Measurements from ENCODE around the gene CENPI.

CENPI gene

GRCh38 chrX:101097546-101098453 is at the start of gene CENPI:
Gene CENPI (plus strand): TSS chrX:101098204. CDS start chrX:101101071, 2,867 bp downstream.
- DNase-seq = peak; percentile 94

- DNase-seq = no peak
Observed at GRCh38 chrX:101051153-101051548, 46.9 kb upstream of the CENPI start.

GRCh38 chrX:101051549-101052302 is 46.3 kb upstream of the CENPI start, which contains the start of gene TRMT2B:
Gene TRMT2B (minus strand): TSS chrX:101052111. CDS start chrX:101042289, 9,822 bp downstream.
- peak; percentile 68 for DNase-seq

- DNase-seq = peak; percentile 52
Observed at GRCh38 chrX:101056551-101056950, 41.5 kb upstream of the CENPI start.

- DNase-seq = peak; percentile 81
Observed at GRCh38 chrX:101057093-101057714, 40.8 kb upstream of the CENPI start.

GRCh38 chrX:101062176-101062575 is 35.8 kb upstream of the CENPI start:
- DNase-seq = peak; percentile 83

GRCh38 chrX:101071582-101071981 is 26.4 kb upstream of the CENPI start:
- no peak for DNase-seq

- DNase-seq = peak; percentile 33
Observed at GRCh38 chrX:101078716-101079598, 19.0 kb upstream of the CENPI start, which contains the start of gene TMEM35A. Gene TMEM35A (plus strand): TSS chrX:101078879. CDS start chrX:101079003, 124 bp downstream.

GRCh38 chrX:101079736-101080270 is 18.2 kb upstream of the CENPI start:
- no peak for DNase-seq

GRCh38 chrX:101080326-101081124 is 17.5 kb upstream of the CENPI start:
- no peak for DNase-seq

- no peak for DNase-seq
Observed at GRCh38 chrX:101081231-101081630, 16.8 kb upstream of the CENPI start.

- DNase-seq = no peak
Observed at GRCh38 chrX:101091817-101092216, 6.2 kb upstream of the CENPI start.

- DNase-seq = peak; percentile 67
Observed at GRCh38 chrX:101108284-101108683, 10.3 kb downstream of the CENPI start.

GRCh38 chrX:101117701-101118100 is 19.7 kb downstream of the CENPI start:
- no peak for DNase-seq

- DNase-seq = peak; percentile 8
Observed at GRCh38 chrX:101136235-101136634, 38.2 kb downstream of the CENPI start.
